Stimulated activated CD8-positive, alpha-beta memory T cell treated with anti-CD3 and anti-CD28 coated beads, Interleukin-7, amount 100 ng/mL, for 24 hours (primary cell): ENCODE measurements around the gene GRIN2C.

ENCODE experiments used
- DNase-seq: peaks from one replicate; pipeline ENCODE4 v3.0.0-alpha.2; 2020; ENCODE audit warnings: low read depth

The GRIN2C gene

DNA sequence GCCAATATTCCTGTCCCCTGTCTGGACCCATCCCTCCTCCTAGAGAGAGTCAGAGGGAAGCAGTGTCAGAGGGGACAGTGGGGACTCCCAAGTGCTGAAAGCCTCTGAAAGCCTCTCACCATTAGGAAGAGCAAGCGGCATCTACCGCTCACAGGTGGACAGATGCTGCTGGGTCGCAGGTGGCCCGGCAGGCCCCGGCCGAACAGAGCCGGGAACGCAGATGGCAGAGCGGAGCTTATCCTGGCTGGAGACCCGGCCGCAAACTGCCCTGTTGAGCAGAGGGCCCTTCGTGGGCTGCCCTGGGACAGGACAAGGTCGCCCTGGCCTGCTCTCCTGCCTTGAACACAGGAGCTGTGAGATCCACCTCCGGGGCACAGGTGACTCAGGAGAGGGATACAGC is 60.6 kb downstream of the GRIN2C start:
- no peak for DNase-seq

DNA sequence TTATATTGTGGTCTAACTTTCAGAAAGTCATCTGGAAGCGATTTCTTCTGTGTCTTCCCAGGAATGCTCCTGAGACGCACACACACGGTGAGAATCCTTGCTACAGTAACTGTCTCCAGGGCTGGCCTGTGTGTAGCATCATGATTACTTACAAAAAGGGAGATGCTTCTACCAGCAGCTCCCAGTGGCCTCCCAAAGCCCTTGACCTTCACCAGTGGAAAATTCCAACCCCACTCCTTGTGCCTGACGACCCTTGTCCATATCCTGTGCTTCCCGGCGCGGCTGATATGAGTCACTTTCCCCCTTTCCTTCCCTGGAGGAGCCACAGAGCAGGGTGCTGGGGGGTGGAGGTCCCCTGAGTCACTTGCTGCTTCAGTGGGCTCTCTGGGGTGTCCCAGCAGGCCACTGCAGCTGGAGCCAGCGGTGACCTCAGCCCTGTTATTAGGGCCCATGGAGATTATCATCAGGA is 61.4 kb downstream of the GRIN2C start:
- DNase-seq: no peak

DNA sequence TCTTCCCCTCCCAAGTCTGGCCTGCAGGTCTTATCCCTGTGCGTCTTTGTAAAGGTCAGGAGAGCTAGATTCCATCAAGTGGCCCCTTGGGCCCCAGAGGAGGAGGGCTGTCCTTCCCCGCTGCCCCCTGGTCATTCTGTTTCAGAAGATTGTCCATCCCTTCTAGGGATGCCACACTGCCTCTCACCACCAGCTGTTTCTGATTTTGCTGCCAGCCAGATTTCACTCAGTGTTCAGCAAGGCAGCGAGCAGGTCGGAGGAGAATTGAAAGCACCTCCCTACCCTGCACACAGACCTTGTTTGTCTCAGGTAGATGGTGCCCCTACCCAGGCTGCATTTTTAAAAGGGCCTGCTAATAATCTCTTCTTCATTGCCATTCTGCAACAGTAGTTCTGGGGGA is 61.9 kb downstream of the GRIN2C start:
- no peak for DNase-seq

DNA sequence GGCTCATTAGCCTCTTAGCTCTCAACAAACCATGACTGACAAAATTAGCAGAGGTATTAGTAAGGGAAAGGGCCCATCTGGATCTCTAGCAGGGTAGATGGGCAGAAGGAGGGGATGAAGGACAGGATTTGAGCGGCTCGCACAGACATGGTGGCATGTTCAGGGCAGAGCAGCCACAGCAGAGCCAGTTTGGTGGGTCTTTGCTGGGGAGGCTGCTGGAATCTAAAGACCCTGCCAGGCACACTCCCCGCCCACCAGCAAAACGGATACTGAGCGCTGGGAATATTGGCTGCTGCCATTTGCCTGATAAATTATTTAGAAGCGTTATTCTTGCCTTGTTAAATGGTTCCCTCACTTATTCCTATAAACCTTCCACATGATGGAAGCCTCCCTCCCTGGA is 62.8 kb downstream of the GRIN2C start:
- no peak for DNase-seq

DNA sequence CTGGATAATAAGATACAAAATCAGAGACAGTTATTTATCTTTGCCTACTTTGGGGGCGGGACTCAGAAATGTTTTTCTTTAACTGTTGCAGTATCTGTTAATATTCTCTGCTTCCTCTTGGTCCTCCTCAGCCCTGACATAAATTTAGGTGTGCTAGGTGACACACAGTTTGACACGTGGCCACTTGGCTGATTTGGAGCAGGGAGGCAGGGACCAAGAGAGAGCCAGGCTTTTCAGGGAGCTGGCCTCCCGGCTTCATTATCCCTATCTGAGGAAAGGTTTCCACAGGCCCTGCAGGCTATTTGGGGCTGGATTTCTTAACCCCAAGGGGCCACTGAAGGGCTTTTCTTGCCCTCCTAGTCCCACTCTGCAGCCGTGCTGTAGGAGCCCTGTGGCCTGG is 63.5 kb downstream of the GRIN2C start:
- DNase-seq: no peak

DNA sequence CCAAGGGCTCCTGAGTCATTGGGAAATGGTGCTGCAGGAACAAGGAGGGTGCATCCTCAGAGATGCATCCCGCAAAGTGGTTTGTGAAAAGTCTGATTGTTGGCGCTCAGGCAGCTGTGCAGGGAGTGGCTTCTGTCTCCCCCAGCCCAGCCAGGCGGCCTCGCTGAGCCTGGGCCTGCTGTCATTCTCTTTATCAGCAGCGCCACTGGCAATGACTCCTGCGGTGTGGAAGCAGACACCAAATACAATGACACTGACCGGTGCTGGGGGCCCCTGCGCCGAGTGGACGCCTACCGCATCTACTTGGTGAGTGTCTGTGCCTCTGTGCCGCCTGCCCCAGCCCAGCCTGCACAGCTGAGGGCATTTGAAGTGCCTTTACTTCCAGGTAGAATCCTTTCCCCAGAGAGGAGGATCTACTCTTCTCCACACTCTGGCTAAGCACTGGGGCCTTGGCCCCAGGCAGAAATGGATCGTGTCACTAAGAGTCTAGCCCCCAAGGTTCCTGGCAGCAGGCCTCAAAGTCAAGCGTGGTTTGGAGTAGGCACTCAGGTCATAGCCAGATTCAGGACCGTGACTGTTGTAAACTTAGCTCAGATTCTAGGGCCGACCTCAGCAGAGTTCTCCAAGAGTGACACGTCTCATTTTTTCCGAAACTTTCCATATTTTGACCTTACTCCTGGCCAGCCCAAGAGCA is 64.2 kb downstream of the GRIN2C start:
- no peak for DNase-seq

DNA sequence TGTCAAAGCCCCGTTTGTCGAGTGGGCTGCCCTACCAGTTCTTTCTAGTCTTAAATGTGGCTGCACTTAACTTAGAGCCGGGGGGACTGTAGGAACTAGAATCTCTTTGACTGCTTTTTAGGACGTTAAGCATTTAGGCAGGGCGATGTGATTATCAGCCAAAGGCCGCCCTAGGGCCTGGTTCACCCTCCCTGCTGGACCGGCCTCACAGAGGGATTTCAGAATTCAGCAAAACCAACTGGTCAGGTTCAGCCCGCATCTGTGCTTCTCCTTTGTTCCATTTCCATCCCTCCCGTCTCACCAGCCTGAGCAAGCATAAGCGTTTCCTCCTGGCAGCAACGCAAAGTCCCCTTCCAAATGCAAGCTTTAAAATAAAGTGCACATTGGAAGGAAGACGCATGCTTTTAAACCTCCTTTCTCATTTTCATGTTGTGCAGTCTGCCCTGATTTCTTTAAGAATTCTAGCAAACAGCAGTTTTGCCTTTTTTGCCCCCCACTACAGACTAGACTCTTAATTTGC is 67.0 kb downstream of the GRIN2C start:
- no peak for DNase-seq
